Muscle of back (tissue), 11 donors: ENCODE results near the gene SCNN1G. TPM values are rescaled to one million over a fixed set of nuclear protein-coding genes. Genes with fewer than 3 reads are reported as not detected.

Source experiments
- DNase-seq, 3 donors: peaks; one replicate each; pipeline versions ENCODE4 v3.0.0 to v3.0.0-alpha.2; 2013
- polyA plus RNA-seq, 10 donors: library from polyadenylated mRNA; unstranded; fragments of 120-200 nt; gene quantifications; one replicate each; pipeline ENCODE4 v1.2.1, GENCODE V29; 2013; ENCODE audit not compliant: insufficient read length in 10 of 10

SCNN1G gene
- polyA plus RNA-seq, 10 donors: 0.16 to 0.50 TPM; not detected in 8

GRCh38 chr16:23196539-23196938 is 14.0 kb downstream of the SCNN1G start:
- DNase-seq: no peak

GRCh38 chr16:23202166-23202565 is 19.6 kb downstream of the SCNN1G start:
- no peak for DNase-seq

GRCh38 chr16:23206986-23207385 is 24.4 kb downstream of the SCNN1G start:
- no peak for DNase-seq

GRCh38 chr16:23207485-23207884 is 24.9 kb downstream of the SCNN1G start:
- no peak for DNase-seq

GRCh38 chr16:23209606-23210005 is 27.1 kb downstream of the SCNN1G start:
- DNase-seq: no peak

- DNase-seq: no peak
Measured at GRCh38 chr16:23213831-23214230, 31.3 kb downstream of the SCNN1G start.

- no peak for DNase-seq
Measured at GRCh38 chr16:23214796-23215195, 32.3 kb downstream of the SCNN1G start.

- DNase-seq: no peak
Measured at GRCh38 chr16:23215435-23215834, 32.9 kb downstream of the SCNN1G start.

- no peak for DNase-seq
Measured at GRCh38 chr16:23216658-23217246, 34.2 kb downstream of the SCNN1G start.

GRCh38 chr16:23217646-23218045 is 35.1 kb downstream of the SCNN1G start:
- peak in 1 of 3 donors; percentile 6 for DNase-seq

GRCh38 chr16:23222929-23223328 is 40.4 kb downstream of the SCNN1G start:
- DNase-seq: no peak

- DNase-seq: no peak
Measured at GRCh38 chr16:23223368-23223767, 40.8 kb downstream of the SCNN1G start.

- no peak for DNase-seq
Measured at GRCh38 chr16:23225109-23225508, 42.6 kb downstream of the SCNN1G start.

- no peak for DNase-seq
Measured at GRCh38 chr16:23225634-23226033, 43.1 kb downstream of the SCNN1G start.

- no peak for DNase-seq
Measured at GRCh38 chr16:23227529-23227928, 45.0 kb downstream of the SCNN1G start.

GRCh38 chr16:23229714-23230113 is 47.2 kb downstream of the SCNN1G start:
- DNase-seq: no peak

GRCh38 chr16:23232806-23233205 is 50.3 kb downstream of the SCNN1G start:
- no peak for DNase-seq

- DNase-seq: no peak
Measured at GRCh38 chr16:23235176-23235575, 52.6 kb downstream of the SCNN1G start.

GRCh38 chr16:23236983-23237382 is 54.4 kb downstream of the SCNN1G start:
- DNase-seq: no peak

GRCh38 chr16:23240994-23241393 is 58.4 kb downstream of the SCNN1G start:
- no peak for DNase-seq

- no peak for DNase-seq
Measured at GRCh38 chr16:23244122-23244521, 61.6 kb downstream of the SCNN1G start.

GRCh38 chr16:23245268-23245667 is 62.7 kb downstream of the SCNN1G start:
- no peak for DNase-seq

- DNase-seq: no peak
Measured at GRCh38 chr16:23248261-23249194, 66.0 kb downstream of the SCNN1G start.
